Measurements from ENCODE around the gene CLCN5. TPM values are rescaled to one million over a fixed set of nuclear protein-coding genes. Genes with fewer than 3 reads are reported as not detected.

Gene CLCN5
- total RNA-seq, 2 donors from 2014 or later, result 2.0 to 13.6 TPM

DNA sequence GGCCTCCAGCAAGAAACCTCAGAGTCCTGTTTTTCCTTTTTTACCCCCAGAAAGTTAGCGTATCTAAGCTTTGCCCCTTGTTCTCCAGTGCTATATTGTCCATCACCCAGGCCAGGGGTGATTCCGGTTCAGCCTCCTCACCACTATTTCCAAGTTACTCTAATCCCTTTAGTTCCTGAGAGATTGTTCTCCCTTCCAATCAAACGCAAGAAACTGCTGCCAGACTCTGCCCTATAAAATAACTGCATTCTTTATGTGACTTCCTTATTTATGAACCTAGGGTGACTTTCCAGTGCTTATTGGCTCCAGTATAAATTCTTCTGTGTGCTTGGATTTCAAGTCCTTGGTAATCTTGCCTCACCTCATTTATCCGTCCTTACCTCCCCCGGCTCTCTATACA, 65.7 kb downstream of the CLCN5 start:
- H3K27me3 ChIP-seq (replicated peaks; ENCODE audit: insufficient read depth), result no peaks in the 10 kb centered on the region
- WGBS, result 42% methylated on average over 5 of the region's 5 CpGs
- no peak overlapping the region for H3K4me3 ChIP-seq
- no peaks in the 10 kb centered on the region for H3K4me1 ChIP-seq (replicated peaks)
- TF ChIP-seq, protein P1, sequence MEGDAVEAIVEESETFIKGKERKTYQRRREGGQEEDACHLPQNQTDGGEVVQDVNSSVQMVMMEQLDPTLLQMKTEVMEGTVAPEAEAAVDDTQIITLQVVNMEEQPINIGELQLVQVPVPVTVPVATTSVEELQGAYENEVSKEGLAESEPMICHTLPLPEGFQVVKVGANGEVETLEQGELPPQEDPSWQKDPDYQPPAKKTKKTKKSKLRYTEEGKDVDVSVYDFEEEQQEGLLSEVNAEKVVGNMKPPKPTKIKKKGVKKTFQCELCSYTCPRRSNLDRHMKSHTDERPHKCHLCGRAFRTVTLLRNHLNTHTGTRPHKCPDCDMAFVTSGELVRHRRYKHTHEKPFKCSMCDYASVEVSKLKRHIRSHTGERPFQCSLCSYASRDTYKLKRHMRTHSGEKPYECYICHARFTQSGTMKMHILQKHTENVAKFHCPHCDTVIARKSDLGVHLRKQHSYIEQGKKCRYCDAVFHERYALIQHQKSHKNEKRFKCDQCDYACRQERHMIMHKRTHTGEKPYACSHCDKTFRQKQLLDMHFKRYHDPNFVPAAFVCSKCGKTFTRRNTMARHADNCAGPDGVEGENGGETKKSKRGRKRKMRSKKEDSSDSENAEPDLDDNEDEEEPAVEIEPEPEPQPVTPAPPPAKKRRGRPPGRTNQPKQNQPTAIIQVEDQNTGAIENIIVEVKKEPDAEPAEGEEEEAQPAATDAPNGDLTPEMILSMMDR (IDR thresholded peaks at IDR 0.05), result no peak
- peak; percentile 22 for TF ChIP-seq POLR2AphosphoS5 (IDR thresholded peaks at IDR 0.05)
- TF ChIP-seq POLR2A (IDR thresholded peaks at IDR 0.05), result no peak
- intact Hi-C loops (cut with DNase I), result no loop called here
- H3K9me3 ChIP-seq, result no peaks in the 10 kb centered on the region
- no peaks in the 10 kb centered on the region for H3K36me3 ChIP-seq
- no peak overlapping the region for H3K27ac ChIP-seq
- peak; percentile 4 for DNase-seq (ENCODE audit: low spot score)

DNA sequence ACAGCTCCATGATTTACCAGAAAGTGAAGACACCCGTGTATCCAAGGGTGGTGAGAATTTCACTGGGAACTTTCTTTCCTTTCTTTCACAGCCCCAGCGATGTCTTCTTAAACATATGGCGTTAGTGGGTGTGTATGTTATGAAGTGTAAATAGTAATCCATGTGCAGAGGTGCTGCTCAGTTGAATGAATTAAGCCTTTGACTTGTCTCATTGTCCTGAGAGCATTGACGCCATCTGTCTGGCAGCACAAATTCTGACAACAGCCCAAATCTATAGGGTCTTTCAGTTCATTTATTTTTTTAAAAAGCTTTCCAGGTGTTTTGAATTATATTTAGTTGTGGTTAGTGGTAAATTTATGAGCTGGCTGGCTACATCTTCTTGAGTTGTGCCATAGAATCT, 69.4 kb downstream of the CLCN5 start:
- WGBS, result 43% methylated on average over 4 of the region's 4 CpGs
- Histone ChIP-seq H3K27me3 (replicated peaks; ENCODE audit: insufficient read depth) (no peaks in the 10 kb centered on the region), H3K9me3 (no peaks in the 10 kb centered on the region), H3K4me1 (replicated peaks) (no peaks in the 10 kb centered on the region), H3K27ac (no peak overlapping the region), H3K36me3 (no peaks in the 10 kb centered on the region), H3K4me3 (no peak overlapping the region)
- intact Hi-C loops (cut with DNase I), result no loop called here
- TF ChIP-seq POLR2AphosphoS5 (IDR thresholded peaks at IDR 0.05) (no peak), POLR2A (IDR thresholded peaks at IDR 0.05) (no peak)
- TF ChIP-seq, protein P1 (IDR thresholded peaks at IDR 0.05), result no peak
- DNase-seq (ENCODE audit: low spot score), result no peak

DNA sequence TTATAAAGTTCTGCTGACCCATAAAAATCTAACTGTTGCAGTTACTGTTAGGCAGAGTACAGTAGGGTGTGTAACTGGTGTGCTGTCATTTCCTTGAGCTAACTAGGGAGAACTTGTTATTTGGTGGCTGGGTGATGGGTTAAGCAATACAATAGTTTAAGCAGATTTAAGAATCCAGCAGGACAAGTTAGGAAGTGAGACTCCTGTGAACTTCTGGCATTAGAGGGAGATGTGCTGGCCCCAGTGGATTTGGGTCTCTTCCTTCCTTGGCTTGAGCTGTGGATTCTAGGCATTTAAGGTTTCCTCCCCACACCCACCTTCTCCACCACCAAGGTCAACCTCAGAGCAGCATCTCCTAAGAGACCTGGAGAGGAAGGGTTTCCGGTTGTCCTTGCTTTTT, 70.5 kb downstream of the CLCN5 start:
- no peak for DNase-seq (ENCODE audit: low spot score)
- Histone ChIP-seq H3K9me3 (no peaks in the 10 kb centered on the region), H3K36me3 (no peaks in the 10 kb centered on the region), H3K27me3 (replicated peaks; ENCODE audit: insufficient read depth) (no peaks in the 10 kb centered on the region), H3K4me3 (no peak overlapping the region), H3K4me1 (replicated peaks) (no peaks in the 10 kb centered on the region), H3K27ac (no peak overlapping the region)
- no peak for TF ChIP-seq POLR2A (IDR thresholded peaks at IDR 0.05)
- TF ChIP-seq, protein P1 (IDR thresholded peaks at IDR 0.05), result no peak
- no peak for TF ChIP-seq POLR2AphosphoS5 (IDR thresholded peaks at IDR 0.05)
- 86% methylated on average over 1 of the region's 1 CpG for WGBS
- intact Hi-C loops (cut with DNase I), result no loop called here

DNA sequence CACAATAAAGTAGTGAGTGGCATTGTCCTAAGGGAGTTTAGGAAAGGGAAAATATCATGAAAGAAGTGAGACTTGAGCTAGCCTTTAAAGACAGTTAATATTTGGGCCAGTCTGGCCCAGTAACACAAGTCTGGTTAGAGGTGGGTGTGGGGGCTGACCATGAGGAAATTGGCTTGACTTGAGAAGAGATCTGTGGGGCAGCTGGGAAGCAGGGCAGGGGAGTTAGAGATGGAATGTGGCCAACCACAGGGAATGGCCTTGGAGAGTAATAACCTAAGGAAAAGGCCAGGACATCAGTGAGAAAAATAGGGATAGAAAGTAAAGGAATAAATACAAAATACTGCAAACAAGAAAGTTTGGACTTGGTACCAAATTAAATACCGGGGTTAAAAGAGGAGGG, 71.3 kb downstream of the CLCN5 start:
- H3K9me3 ChIP-seq, result no peaks in the 10 kb centered on the region
- no peaks in the 10 kb centered on the region for H3K27me3 ChIP-seq (replicated peaks; ENCODE audit: insufficient read depth)
- no peaks in the 10 kb centered on the region for H3K36me3 ChIP-seq
- WGBS, result 93% methylated on average over 1 of the region's 1 CpG
- intact Hi-C loops (cut with DNase I), result no loop called here
- no peak overlapping the region for H3K27ac ChIP-seq
- no peak overlapping the region for H3K4me3 ChIP-seq
- DNase-seq (ENCODE audit: low spot score), result no peak
- no peaks in the 10 kb centered on the region for H3K4me1 ChIP-seq (replicated peaks)
- TF ChIP-seq POLR2AphosphoS5 (IDR thresholded peaks at IDR 0.05) (no peak), POLR2A (IDR thresholded peaks at IDR 0.05) (no peak)
- TF ChIP-seq, protein P1 (IDR thresholded peaks at IDR 0.05), result no peak

DNA sequence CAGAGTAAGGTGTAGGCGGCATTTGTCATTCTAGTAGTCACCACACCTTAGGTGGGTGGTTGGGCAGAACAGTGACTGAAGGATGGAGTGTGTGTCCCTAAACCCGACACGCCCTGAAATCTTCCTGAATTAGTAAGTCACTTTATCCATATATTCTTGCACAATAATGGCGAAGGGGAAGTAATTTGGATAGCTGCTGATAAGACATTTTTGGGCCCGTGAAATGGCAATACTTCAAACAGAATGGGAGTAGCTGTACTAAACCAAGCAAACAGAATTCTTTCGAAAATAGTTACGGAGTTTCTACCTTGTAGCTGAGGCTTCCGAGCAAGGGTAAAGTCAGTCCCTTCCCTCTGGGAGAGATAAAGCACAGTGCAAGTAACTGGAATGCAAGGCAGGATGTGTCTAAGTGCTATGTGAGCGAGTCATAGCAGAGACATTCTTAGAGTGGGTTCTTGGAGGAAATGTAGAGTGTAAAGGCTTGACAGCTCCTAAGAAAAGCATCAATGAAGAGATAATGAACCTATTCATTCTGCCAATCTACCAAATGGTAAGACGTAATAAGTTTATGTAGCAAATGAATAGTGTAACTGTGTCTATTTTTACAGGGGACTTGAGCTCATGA, 72.8 kb downstream of the CLCN5 start:
- intact Hi-C loops (cut with DNase I), result no loop called here
- Histone ChIP-seq H3K4me3 (no peak overlapping the region), H3K36me3 (no peaks in the 10 kb centered on the region), H3K9me3 (no peaks in the 10 kb centered on the region), H3K27ac (no peak overlapping the region), H3K27me3 (replicated peaks; ENCODE audit: insufficient read depth) (no peaks in the 10 kb centered on the region), H3K4me1 (replicated peaks) (no peaks in the 10 kb centered on the region)
- WGBS, result 74% methylated on average over 10 of the region's 10 CpGs
- TF ChIP-seq POLR2A (IDR thresholded peaks at IDR 0.05) (no peak), POLR2AphosphoS5 (IDR thresholded peaks at IDR 0.05) (no peak)
- TF ChIP-seq, protein P1 (IDR thresholded peaks at IDR 0.05), result no peak
- no peak for DNase-seq (ENCODE audit: low spot score)

Measured in prostate gland (tissue), 2 donors.